Panc1 (cell line): ENCODE measurements around the gene RNF169. TPM values are rescaled to one million over a fixed set of nuclear protein-coding genes. Genes with fewer than 3 reads are reported as not detected.

Source experiments
- ATAC-seq: fragments of 200-7000 bp; cut with Tn5 transposase; 2 replicates; pipeline ENCODE4 v1.9.1; 2020; ENCODE audit warnings: mild to moderate bottlenecking, moderate library complexity
- BruUV-seq: library from RNA; stranded (reverse); fragments of 400-500 nt; replicated peaks from 2 replicates; lab custom pipeline; 2021; lab: Mats Ljungman, UMichigan
- CTCF ChIA-PET: fragments of 300-600 bp; sonication (Branson Sonifier 250); formaldehyde crosslinking; loops from one replicate; lab custom pipeline; 2022; ENCODE audit warnings: antibody characterized with exemption; lab: Charles Lee
- POLR2A ChIA-PET: fragments of 300-600 bp; sonication (Branson Sonifier 250); formaldehyde crosslinking; loops from one replicate; lab custom pipeline; 2022; ENCODE audit warnings: antibody characterized with exemption; lab: Charles Lee
- DNase-seq: peaks from one replicate; pipeline ENCODE4 v3.0.0-alpha.2; 2010; ENCODE audit warnings: low read depth, low spot score
- H3K27ac ChIP-seq: 2 replicates; pipeline ENCODE4 v1.5.1; 2011; ENCODE audit warnings: mild to moderate bottlenecking, low read length, inconsistent platforms
- H3K27me3 ChIP-seq: fragments of 200-500 bp; sonication (Bioruptor generic); 2 replicates; pipeline ENCODE4 v1.6.0; 2014; ENCODE audit warnings: low read length, inconsistent platforms; ENCODE audit not compliant: control insufficient read depth, insufficient read depth
- H3K36me3 ChIP-seq: fragments of 200-500 bp; sonication (Bioruptor generic); 2 replicates; pipeline ENCODE4 v1.5.1; 2014; ENCODE audit warnings: inconsistent platforms, mild to moderate bottlenecking, low read length, moderate library complexity; ENCODE audit not compliant: control insufficient read depth, insufficient read depth
- H3K4me1 ChIP-seq: 2 replicates; pipeline ENCODE4 v1.5.1; 2011; ENCODE audit warnings: inconsistent platforms, mild to moderate bottlenecking, low read length, moderate library complexity; ENCODE audit not compliant: control insufficient read depth, insufficient read depth
- H3K4me3 ChIP-seq, 2 experiments: 2 replicates each; pipeline ENCODE4 v1.5.1; 2011 to 2012; ENCODE audit warnings: low read depth in 2 of 2, low read length in 2 of 2, mild to moderate bottlenecking in 2 of 2, inconsistent platforms in 1 of 2, moderate library complexity in 1 of 2
- H3K9me3 ChIP-seq: fragments of 200-500 bp; sonication (Bioruptor generic); 2 replicates; pipeline ENCODE4 v1.5.1; 2014; ENCODE audit warnings: low read depth, mild to moderate bottlenecking, inconsistent platforms, low read length, moderate library complexity; ENCODE audit not compliant: control insufficient read depth, insufficient read depth
- POLR2AphosphoS5 ChIP-seq: IDR thresholded peaks from 2 replicates; pipeline ENCODE4 v1.6.1; 2012; ENCODE audit warnings: mild to moderate bottlenecking, low read depth, low read length, moderate library complexity
- SIN3A ChIP-seq: IDR thresholded peaks from 2 replicates; pipeline ENCODE4 v1.6.1; 2012; ENCODE audit warnings: low read depth, mild to moderate bottlenecking, low read length, moderate library complexity, borderline replicate concordance; ENCODE audit not compliant: insufficient read depth
- TCF7L2 ChIP-seq: IDR thresholded peaks from 2 replicates; pipeline ENCODE4 v1.6.1; 2011; ENCODE audit warnings: mild to moderate bottlenecking, low read depth, low read length, inconsistent platforms
- in situ Hi-C: cut with HindIII; loops from 2 replicates; pipeline ENCODE4 v1.10.0; 2016; ENCODE audit warnings: low sequenced_read_pairs, low pct_unique_long_range_greater_than_20kb
- intact Hi-C: fragments of 100-400 bp; cut with micrococcal nuclease; formaldehyde crosslinking; loops from one replicate; pipeline ENCODE4 v1.10.0; 2022; ENCODE audit not compliant: unreplicated experiment
- total RNA-seq: library from RNA; stranded (reverse); gene quantifications from one replicate; pipeline ENCODE4 v1.2.1, GENCODE V29; 2021; ENCODE audit not compliant: unreplicated experiment
- TF ChIP-seq, protein P1 (sequence below): fragments of 450-650 bp; IDR thresholded peaks from 2 replicates; pipeline ENCODE4 v1.5.1; 2017; ENCODE audit warnings: mild to moderate bottlenecking
- TF ChIP-seq, protein P2 (sequence below), 2 experiments: IDR thresholded peaks; 2 replicates each; pipeline ENCODE4 v1.6.1; 2011 to 2012; ENCODE audit warnings: low read depth in 2 of 2, control low read depth in 1 of 2, low read length in 1 of 2, mild to moderate bottlenecking in 1 of 2, moderate library complexity in 1 of 2; ENCODE audit not compliant: insufficient read depth in 1 of 2

RNF169 gene
- total RNA-seq, 1 experiment from 2014 or later = 23.6 TPM

DNA sequence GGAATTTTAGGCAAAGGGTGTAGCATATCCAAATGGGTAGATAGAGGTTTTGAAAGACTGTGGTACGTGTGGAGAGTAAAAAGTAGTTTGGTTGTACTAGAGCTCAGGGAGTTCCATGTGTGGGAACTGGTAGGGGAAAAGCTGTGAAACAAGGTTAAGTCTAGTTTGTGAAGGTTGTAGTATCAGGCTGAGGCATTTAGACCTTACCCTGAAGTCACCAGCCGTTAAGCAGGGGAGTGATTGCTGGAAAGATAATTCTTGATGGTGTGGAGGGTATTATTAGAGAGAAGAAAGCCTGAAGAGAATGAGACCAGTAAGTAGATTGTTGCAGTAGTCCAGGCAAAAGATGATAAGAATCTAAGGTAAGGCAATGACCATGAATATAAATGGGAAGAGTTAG is 68.0 kb downstream of the RNF169 start:
- BruUV-seq = no TSS peak
- intact Hi-C loops (no loop called here), in situ Hi-C loops (no loop called here)
- ATAC-seq = no peak
- no peak overlapping the region for H3K27ac ChIP-seq
- CTCF ChIA-PET = no interaction called here
- no peaks in the 10 kb centered on the region for H3K9me3 ChIP-seq
- TF ChIP-seq POLR2AphosphoS5 = no peak
- no peak for TF ChIP-seq SIN3A
- TF ChIP-seq, protein P1, sequence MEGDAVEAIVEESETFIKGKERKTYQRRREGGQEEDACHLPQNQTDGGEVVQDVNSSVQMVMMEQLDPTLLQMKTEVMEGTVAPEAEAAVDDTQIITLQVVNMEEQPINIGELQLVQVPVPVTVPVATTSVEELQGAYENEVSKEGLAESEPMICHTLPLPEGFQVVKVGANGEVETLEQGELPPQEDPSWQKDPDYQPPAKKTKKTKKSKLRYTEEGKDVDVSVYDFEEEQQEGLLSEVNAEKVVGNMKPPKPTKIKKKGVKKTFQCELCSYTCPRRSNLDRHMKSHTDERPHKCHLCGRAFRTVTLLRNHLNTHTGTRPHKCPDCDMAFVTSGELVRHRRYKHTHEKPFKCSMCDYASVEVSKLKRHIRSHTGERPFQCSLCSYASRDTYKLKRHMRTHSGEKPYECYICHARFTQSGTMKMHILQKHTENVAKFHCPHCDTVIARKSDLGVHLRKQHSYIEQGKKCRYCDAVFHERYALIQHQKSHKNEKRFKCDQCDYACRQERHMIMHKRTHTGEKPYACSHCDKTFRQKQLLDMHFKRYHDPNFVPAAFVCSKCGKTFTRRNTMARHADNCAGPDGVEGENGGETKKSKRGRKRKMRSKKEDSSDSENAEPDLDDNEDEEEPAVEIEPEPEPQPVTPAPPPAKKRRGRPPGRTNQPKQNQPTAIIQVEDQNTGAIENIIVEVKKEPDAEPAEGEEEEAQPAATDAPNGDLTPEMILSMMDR = no peak
- no peak for TF ChIP-seq TCF7L2
- TF ChIP-seq, protein P2, sequence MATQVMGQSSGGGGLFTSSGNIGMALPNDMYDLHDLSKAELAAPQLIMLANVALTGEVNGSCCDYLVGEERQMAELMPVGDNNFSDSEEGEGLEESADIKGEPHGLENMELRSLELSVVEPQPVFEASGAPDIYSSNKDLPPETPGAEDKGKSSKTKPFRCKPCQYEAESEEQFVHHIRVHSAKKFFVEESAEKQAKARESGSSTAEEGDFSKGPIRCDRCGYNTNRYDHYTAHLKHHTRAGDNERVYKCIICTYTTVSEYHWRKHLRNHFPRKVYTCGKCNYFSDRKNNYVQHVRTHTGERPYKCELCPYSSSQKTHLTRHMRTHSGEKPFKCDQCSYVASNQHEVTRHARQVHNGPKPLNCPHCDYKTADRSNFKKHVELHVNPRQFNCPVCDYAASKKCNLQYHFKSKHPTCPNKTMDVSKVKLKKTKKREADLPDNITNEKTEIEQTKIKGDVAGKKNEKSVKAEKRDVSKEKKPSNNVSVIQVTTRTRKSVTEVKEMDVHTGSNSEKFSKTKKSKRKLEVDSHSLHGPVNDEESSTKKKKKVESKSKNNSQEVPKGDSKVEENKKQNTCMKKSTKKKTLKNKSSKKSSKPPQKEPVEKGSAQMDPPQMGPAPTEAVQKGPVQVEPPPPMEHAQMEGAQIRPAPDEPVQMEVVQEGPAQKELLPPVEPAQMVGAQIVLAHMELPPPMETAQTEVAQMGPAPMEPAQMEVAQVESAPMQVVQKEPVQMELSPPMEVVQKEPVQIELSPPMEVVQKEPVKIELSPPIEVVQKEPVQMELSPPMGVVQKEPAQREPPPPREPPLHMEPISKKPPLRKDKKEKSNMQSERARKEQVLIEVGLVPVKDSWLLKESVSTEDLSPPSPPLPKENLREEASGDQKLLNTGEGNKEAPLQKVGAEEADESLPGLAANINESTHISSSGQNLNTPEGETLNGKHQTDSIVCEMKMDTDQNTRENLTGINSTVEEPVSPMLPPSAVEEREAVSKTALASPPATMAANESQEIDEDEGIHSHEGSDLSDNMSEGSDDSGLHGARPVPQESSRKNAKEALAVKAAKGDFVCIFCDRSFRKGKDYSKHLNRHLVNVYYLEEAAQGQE (IDR thresholded peaks at IDR 0.05; ENCODE audit: insufficient read depth in 1 of 2, low read depth in 2 of 2, low read length in 1 of 2) = no peak
- DNase-seq = no peak
- H3K4me1 ChIP-seq = 0 out of 2 replicates have a peak, but pooled peaks cover 2% of the 10 kb centered on the region
- no peak overlapping the region for H3K4me3 ChIP-seq
- POLR2A ChIA-PET = no interaction called here
- H3K27me3 ChIP-seq = no peaks in the 10 kb centered on the region
- 0 out of 2 replicates have a peak, but pooled peaks cover 2% of the 10 kb centered on the region for H3K36me3 ChIP-seq

DNA sequence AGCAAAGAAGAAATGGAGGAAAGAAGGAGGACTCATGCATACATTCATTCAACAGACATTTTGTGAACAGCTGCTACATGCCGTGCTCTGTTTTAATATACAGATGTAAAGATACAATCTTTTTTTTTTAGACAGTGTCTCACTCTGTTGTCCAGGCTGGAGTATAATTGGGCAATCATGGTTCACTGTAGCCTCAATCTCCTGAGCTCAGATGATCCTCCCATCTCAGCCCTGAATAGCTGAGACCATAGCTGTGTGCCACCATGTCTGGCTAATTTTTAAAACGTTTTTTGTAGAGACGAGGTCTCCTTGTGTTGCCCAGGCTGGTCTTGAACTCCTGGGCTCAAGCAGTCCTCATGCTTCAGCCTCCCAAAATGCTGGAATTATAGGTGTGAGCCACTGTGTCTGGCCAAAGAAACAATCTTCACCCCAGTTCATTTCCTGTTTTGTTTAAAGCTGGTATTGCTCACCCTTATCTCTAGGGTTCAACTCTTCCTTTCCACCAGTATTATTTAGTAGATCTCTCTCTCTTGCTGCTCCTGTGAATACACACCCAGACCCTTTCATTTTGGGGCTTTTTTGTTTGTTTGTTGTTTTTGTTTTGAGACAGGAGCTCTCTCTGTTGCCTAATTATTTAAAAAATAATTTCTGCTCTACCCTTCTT is 69.8 kb downstream of the RNF169 start:
- ATAC-seq (no peak), DNase-seq (no peak)
- TF ChIP-seq, protein P1 = no peak
- TF ChIP-seq TCF7L2 (no peak), POLR2AphosphoS5 (no peak), SIN3A (no peak)
- TF ChIP-seq, protein P2 (IDR thresholded peaks at IDR 0.05; ENCODE audit: insufficient read depth in 1 of 2, low read depth in 2 of 2, low read length in 1 of 2) = no peak
- peaks cover 2% of the 10 kb centered on the region; the same call in 1 of the 2 replicates for H3K36me3 ChIP-seq
- intact Hi-C loops = no loop called here
- H3K27me3 ChIP-seq = no peaks in the 10 kb centered on the region
- no peaks in the 10 kb centered on the region; the same call in 1 of the 2 replicates for H3K9me3 ChIP-seq
- POLR2A ChIA-PET = interaction anchor here (0.6 kb wide), 1 partner anchor 888 kb away, joined by 4 read pairs; no protein-coding TSS in a partner anchor
- TSS peak; percentile 29 for BruUV-seq
- no peak overlapping the region for H3K4me3 ChIP-seq
- in situ Hi-C loops = no loop called here
- H3K4me1 ChIP-seq = 0 out of 2 replicates have a peak, but pooled peaks cover 2% of the 10 kb centered on the region
- CTCF ChIA-PET = interaction anchor here (0.7 kb wide), 1 partner anchor 1735 kb away, joined by 4 read pairs; no protein-coding TSS in a partner anchor
- H3K27ac ChIP-seq = no peak overlapping the region
